Hematopoietic multipotent progenitor cell treated with erythropoietin and hydrocortisone succinate and interleukin-3 and kit ligand, for 15 days (in vitro differentiated cells): ENCODE results near the gene ANKAR.
"Not testable (repeated sequence)": the region's sequence is repeated elsewhere in the genome, so short reads cannot be mapped to it uniquely, and the experiment has no call there.

ENCODE experiments used
- DNase-seq: peaks from one replicate; pipeline ENCODE4 v3.0.0-alpha.2; 2015; ENCODE audit warnings: low spot score

ANKAR gene

GRCh38 chr2:189658306-189659212 is 15.9 kb upstream of the ANKAR start:
- DNase-seq, result no peak

- DNase-seq, result no peak
These were observed 14.7 kb upstream of the ANKAR start for GRCh38 chr2:189659734-189660133.

GRCh38 chr2:189660803-189661147 is 13.7 kb upstream of the ANKAR start:
- no peak for DNase-seq

GRCh38 chr2:189661148-189661956 is 13.1 kb upstream of the ANKAR start, which contains the start of gene ASNSD1:
Gene ASNSD1 (plus strand): TSS chr2:189661459. CDS start chr2:189666133, 4,674 bp downstream.
- peak; percentile 100 for DNase-seq

GRCh38 chr2:189661957-189662321 is 12.5 kb upstream of the ANKAR start:
- peak; percentile 18 for DNase-seq

GRCh38 chr2:189662669-189663226 is 11.7 kb upstream of the ANKAR start:
- DNase-seq, result no peak

- DNase-seq, result not testable (repeated sequence)
These were observed 11.2 kb upstream of the ANKAR start for GRCh38 chr2:189663319-189663718.

GRCh38 chr2:189669913-189670312 is 4.6 kb upstream of the ANKAR start:
- DNase-seq, result no peak

GRCh38 chr2:189673661-189674373 is 653 bp upstream of the ANKAR start:
- no peak for DNase-seq

- DNase-seq, result no peak
These were observed 2.0 kb downstream of the ANKAR start for GRCh38 chr2:189676471-189676870.

GRCh38 chr2:189679226-189679625 is 4.8 kb downstream of the ANKAR start:
- no peak for DNase-seq

GRCh38 chr2:189681203-189681602 is 6.7 kb downstream of the ANKAR start:
- DNase-seq, result no peak

- no peak for DNase-seq
These were observed 7.4 kb downstream of the ANKAR start for GRCh38 chr2:189681903-189682302.

- DNase-seq, result no peak
These were observed 8.9 kb downstream of the ANKAR start for GRCh38 chr2:189683348-189683747.

GRCh38 chr2:189684811-189685210 is 10.3 kb downstream of the ANKAR start:
- DNase-seq, result no peak

GRCh38 chr2:189685540-189686229 is 11.2 kb downstream of the ANKAR start:
- DNase-seq, result no peak

- DNase-seq, result not testable (repeated sequence)
These were observed 13.3 kb downstream of the ANKAR start for GRCh38 chr2:189687796-189688195.

GRCh38 chr2:189696223-189696622 is 21.8 kb downstream of the ANKAR start:
- DNase-seq, result no peak

GRCh38 chr2:189698020-189698887 is 23.8 kb downstream of the ANKAR start:
- peak; percentile 80 for DNase-seq

- no peak for DNase-seq
These were observed 26.2 kb downstream of the ANKAR start for GRCh38 chr2:189700681-189701080.
